Mucosa of rectum (tissue), 2 donors: ENCODE data around the gene PDE2A.

Source experiments
- H3K27ac ChIP-seq, 2 donors: one replicate each; pipeline ENCODE4 v1.7.0; 2013; ENCODE audit warnings: inconsistent platforms in 2 of 2, low read depth in 2 of 2, low read length in 2 of 2
- H3K27me3 ChIP-seq, 2 donors: one replicate each; pipeline ENCODE4 v1.7.0; 2013; ENCODE audit warnings: low read length in 2 of 2; ENCODE audit not compliant: control insufficient read depth in 2 of 2, insufficient read depth in 2 of 2
- H3K36me3 ChIP-seq, 2 donors: one replicate each; pipeline ENCODE4 v1.7.0; 2013; ENCODE audit warnings: low read length in 2 of 2; ENCODE audit not compliant: control insufficient read depth in 2 of 2, insufficient read depth in 2 of 2
- H3K4me1 ChIP-seq, 2 donors: one replicate each; pipeline ENCODE4 v1.7.0; 2013; ENCODE audit warnings: low read length in 2 of 2, mild to moderate bottlenecking in 1 of 2; ENCODE audit not compliant: control insufficient read depth in 2 of 2, insufficient read depth in 2 of 2
- H3K4me3 ChIP-seq, 2 donors: one replicate each; pipeline ENCODE4 v1.7.0; 2013; ENCODE audit warnings: low read length in 2 of 2
- H3K9ac ChIP-seq, 2 donors: one replicate each; pipeline ENCODE4 v1.7.0; 2013; ENCODE audit warnings: low read length in 2 of 2, low read depth in 1 of 2, mild to moderate bottlenecking in 1 of 2
- H3K9me3 ChIP-seq, 2 donors: one replicate each; pipeline ENCODE4 v1.7.0; 2013; ENCODE audit warnings: low read length in 2 of 2; ENCODE audit not compliant: control insufficient read depth in 2 of 2
- donor health status: healthy.
- donor health status: Normal muscosa, but diverticular disease.

Gene PDE2A

GRCh38 chr11:72696866-72697700 is 22.9 kb upstream of the PDE2A start:
- no peaks in the 10 kb centered on the region for H3K27me3 ChIP-seq
- no peak overlapping the region for H3K27ac ChIP-seq
- no peaks in the 10 kb centered on the region for H3K9me3 ChIP-seq
- H3K36me3 ChIP-seq, result peaks cover 89 to 92% of the 10 kb centered on the region in 2 donors
- no peak overlapping the region for H3K4me3 ChIP-seq
- no peak overlapping the region for H3K9ac ChIP-seq
- no peaks in the 10 kb centered on the region for H3K4me1 ChIP-seq

- Histone ChIP-seq H3K4me1 (no peaks in the 10 kb centered on the region), H3K9ac (no peak overlapping the region), H3K27me3 (no peaks in the 10 kb centered on the region), H3K36me3 (peaks cover 85 to 95% of the 10 kb centered on the region in 2 donors), H3K4me3 (no peak overlapping the region), H3K27ac (no peak overlapping the region), H3K9me3 (no peaks in the 10 kb centered on the region)
Observed at GRCh38 chr11:72695354-72695753, 21.1 kb upstream of the PDE2A start.

- Histone ChIP-seq H3K4me1 (no peaks in the 10 kb centered on the region), H3K4me3 (no peak overlapping the region), H3K9ac (no peak overlapping the region), H3K27me3 (no peaks in the 10 kb centered on the region), H3K27ac (no peak overlapping the region), H3K36me3 (peaks cover 87 to 88% of the 10 kb centered on the region in 2 donors), H3K9me3 (no peaks in the 10 kb centered on the region)
Observed at GRCh38 chr11:72693271-72693968, 19.2 kb upstream of the PDE2A start.

GRCh38 chr11:72692498-72693237 is 18.4 kb upstream of the PDE2A start:
- Histone ChIP-seq H3K27ac (no peak overlapping the region), H3K27me3 (no peaks in the 10 kb centered on the region), H3K9ac (no peak overlapping the region), H3K4me1 (no peaks in the 10 kb centered on the region), H3K36me3 (peaks cover 88% of the 10 kb centered on the region in 2 donors), H3K9me3 (no peaks in the 10 kb centered on the region), H3K4me3 (no peak overlapping the region)

- Histone ChIP-seq H3K4me1 (no peaks in the 10 kb centered on the region), H3K36me3 (peaks cover 76 to 80% of the 10 kb centered on the region in 2 donors), H3K27me3 (no peaks in the 10 kb centered on the region)
Observed at GRCh38 chr11:72690166-72690565, 15.9 kb upstream of the PDE2A start.

GRCh38 chr11:72688929-72689328 is 14.7 kb upstream of the PDE2A start:
- peaks cover 2% of the 10 kb centered on the region in 2 donors for H3K4me1 ChIP-seq
- no peak overlapping the region for H3K9ac ChIP-seq
- H3K4me3 ChIP-seq, result no peak overlapping the region
- no peaks in the 10 kb centered on the region for H3K27me3 ChIP-seq
- peaks cover 64 to 68% of the 10 kb centered on the region in 2 donors for H3K36me3 ChIP-seq
- H3K9me3 ChIP-seq, result no peaks in the 10 kb centered on the region
- no peak overlapping the region for H3K27ac ChIP-seq

More at GRCh38 chr11:72690166-72690565, 15.9 kb upstream of the PDE2A start:
- no peaks in the 10 kb centered on the region for H3K9me3 ChIP-seq
- no peak overlapping the region for H3K27ac ChIP-seq
- no peak overlapping the region for H3K9ac ChIP-seq
- H3K4me3 ChIP-seq, result no peak overlapping the region

- H3K27ac ChIP-seq, result no peak overlapping the region
- peaks cover 59 to 63% of the 10 kb centered on the region in 2 donors for H3K36me3 ChIP-seq
- peaks cover 2% of the 10 kb centered on the region in 2 donors for H3K4me1 ChIP-seq
- H3K9me3 ChIP-seq, result no peaks in the 10 kb centered on the region
- no peak overlapping the region for H3K9ac ChIP-seq
- no peak overlapping the region for H3K4me3 ChIP-seq
- no peaks in the 10 kb centered on the region for H3K27me3 ChIP-seq
Observed at GRCh38 chr11:72688486-72688885, 14.3 kb upstream of the PDE2A start.

- Histone ChIP-seq H3K4me3 (no peak overlapping the region), H3K36me3 (peaks cover 48 to 52% of the 10 kb centered on the region in 2 donors), H3K4me1 (peaks cover 2% of the 10 kb centered on the region in 2 donors), H3K9me3 (no peaks in the 10 kb centered on the region), H3K9ac (no peak overlapping the region), H3K27me3 (no peaks in the 10 kb centered on the region), H3K27ac (no peak overlapping the region)
Observed at GRCh38 chr11:72687326-72687725, 13.1 kb upstream of the PDE2A start.

- peaks cover 42 to 46% of the 10 kb centered on the region in 2 donors for H3K36me3 ChIP-seq
- no peaks in the 10 kb centered on the region for H3K9me3 ChIP-seq
Observed at GRCh38 chr11:72686639-72687220, 12.5 kb upstream of the PDE2A start.

More at GRCh38 chr11:72686639-72687220, 12.5 kb upstream of the PDE2A start:
- Histone ChIP-seq H3K4me3 (no peak overlapping the region), H3K4me1 (peaks cover 2% of the 10 kb centered on the region in 2 donors), H3K27me3 (no peaks in the 10 kb centered on the region), H3K9ac (no peak overlapping the region), H3K27ac (no peak overlapping the region)
